ENCODE data around the gene CDH15. TPM values are rescaled to one million over a fixed set of nuclear protein-coding genes. Genes with fewer than 3 reads are reported as not detected.

CDH15 gene
- total RNA-seq, 1 experiment from 2014 or later = not detected

GRCh38 chr16:89140981-89141883, 30.3 kb upstream of the CDH15 start:
- DNase-seq (ENCODE audit: low spot score) = no peak

DNA sequence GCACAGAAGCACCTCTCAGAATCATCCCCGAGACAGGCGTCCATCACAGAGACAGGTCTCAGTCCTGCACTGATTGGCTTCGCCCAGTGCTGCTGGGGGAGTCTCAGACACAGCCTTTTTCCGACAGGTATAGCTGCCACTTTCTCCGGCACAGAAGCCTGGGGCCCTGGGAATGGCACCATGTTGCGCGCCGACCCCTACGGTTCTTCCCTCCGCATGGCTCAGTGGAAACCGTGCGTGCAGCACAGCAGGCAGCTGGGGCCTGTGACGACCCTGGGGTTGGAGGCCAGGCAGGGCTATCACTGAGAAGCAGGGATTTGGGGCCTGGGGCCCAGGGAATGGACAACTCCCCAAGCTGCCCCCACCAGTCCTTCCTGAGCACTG, 29.7 kb upstream of the CDH15 start:
- no peak for DNase-seq (ENCODE audit: low spot score)

- DNase-seq (ENCODE audit: low spot score) = no peak
These were observed 28.9 kb upstream of the CDH15 start for GRCh38 chr16:89142474-89143195.

DNA sequence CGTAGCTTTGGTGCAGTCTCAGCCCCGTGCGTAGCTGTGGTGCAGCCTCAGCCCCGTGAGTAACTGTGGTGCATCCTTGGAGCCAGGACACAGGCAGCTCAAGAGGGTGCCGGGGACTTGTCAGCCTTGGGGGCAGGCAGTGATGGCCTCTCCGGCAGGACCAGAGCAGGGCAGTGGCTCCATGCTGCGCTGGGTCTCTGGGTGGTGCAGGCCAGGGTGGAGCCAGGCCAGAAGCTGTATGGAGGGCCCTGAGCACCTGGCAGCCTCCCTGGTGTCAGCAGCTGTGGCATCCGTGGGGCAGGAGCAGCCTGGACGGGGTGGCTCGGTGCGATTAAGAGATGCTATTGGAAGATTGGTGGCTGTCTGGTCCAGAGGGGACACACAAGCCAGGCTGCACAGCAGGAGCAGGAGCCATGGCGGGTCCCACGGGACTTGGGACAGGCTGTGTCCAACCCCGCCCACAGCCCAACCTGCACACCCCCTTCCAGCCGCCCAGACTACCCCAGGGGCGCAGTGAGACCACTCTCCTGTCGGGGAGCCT, 28.3 kb upstream of the CDH15 start:
- no peak for DNase-seq (ENCODE audit: low spot score)

DNA sequence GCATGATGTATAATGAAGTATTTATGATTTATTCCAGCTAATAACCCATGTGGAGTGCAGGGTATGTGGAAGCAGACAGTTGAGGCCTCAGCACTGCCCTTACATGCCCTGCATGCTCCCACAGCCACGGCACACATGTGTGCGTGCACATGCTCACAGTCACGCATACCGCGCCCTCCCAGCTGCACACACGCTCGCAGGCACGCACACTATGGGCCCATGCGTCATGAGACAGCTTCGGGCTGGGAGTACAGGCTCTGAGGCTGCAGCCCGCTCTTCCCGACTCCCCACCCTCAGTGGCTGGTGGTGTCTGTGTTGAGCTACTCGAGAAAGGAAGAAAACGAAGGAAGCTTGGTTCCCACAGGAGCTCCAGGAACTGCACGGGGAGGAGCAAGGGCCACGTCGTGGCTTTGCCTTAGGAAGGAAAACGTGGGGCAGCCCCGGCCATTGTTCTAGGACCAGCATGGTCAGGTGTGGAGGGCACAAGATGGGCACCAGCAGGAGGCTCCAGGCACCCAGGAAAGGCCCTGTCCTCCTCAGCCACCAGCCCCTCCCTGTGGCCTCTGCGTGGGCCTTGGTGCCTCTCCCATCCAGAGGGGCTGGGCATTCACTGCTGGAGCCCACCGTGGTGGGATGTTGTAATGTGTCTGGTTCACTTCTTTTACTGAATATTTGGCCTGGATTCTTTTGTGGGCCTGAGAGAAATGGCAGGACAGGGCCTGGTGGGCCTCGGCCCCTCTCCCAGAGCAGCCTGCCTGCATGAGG, 27.5 kb upstream of the CDH15 start:
- no peak for DNase-seq (ENCODE audit: low spot score)

- no peak for DNase-seq (ENCODE audit: low spot score)
These were observed 26.9 kb upstream of the CDH15 start for GRCh38 chr16:89144681-89145080.

DNA sequence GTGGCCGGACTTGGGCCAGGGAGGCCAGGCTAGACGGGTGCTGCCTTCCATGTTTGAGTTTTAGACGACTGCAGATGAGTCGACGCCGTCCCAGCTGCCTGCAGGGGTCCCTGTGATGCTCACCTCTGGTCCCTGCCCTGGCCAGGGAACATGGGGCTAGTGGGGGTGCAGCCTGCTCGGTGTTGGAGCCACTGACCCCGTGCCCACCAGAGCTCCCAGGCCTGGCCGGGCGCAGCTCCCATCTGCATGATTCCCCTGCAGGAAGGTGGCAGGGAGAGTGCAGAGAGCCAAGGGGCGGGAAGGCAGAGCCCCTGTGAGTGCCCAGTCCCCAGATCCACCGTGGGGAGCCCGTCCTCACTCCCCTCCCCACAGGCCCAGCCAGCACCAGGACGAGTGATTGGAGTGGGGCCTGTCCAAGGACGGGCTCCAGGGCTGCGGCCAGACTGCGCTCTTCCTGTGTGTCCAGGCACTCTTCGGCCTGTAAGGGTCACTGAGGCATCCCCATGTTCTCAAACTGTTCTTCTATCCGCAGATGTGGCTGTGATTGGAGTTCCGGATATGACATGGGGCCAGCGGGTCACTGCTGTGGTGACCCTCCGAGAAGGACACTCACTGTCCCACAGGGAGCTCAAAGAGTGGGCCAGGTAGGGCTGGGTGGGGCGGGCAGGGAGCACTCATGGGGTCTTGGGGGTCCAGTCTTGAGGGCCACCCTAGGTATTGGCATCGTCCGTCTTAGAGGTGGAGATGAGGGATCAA, 26.0 kb upstream of the CDH15 start:
- DNase-seq (ENCODE audit: low spot score) = no peak

GRCh38 chr16:89146211-89147005, 25.1 kb upstream of the CDH15 start:
- DNase-seq (ENCODE audit: low spot score) = no peak

DNA sequence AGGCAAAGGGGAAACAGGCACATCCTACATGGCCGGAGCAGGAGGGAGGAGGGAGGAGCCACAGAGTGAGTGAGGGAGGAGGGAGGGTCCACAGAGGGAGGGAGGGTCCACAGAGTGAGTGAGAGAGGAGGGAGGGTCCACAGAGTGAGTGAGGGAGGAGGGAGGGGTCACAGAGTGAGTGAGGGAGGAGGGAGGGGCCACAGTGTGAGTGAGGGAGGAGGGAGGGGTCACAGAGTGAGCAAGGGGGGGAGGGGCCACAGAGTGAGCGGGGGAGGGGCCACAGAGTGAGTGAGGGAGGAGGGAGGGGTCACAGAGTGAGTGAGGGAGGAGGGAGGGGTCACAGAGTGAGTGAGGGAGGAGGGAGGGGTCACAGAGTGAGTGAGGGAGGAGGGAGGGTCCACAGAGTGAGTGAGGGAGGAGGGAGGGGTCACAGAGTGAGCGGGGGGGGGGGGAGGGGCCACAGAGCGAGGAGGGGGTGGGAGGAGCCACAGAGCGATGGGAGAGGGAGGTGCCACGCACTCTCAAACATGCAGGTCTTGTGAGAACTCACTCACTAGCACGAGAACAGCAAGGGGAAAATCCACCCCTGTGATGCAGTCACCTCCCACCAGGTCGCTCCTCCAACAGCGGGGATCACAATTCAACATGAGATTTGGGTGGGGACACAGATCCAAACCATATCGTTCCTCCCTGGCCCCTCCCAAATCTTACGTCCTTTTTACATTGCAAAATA, 24.3 kb upstream of the CDH15 start:
- no peak for DNase-seq (ENCODE audit: low spot score)

DNA sequence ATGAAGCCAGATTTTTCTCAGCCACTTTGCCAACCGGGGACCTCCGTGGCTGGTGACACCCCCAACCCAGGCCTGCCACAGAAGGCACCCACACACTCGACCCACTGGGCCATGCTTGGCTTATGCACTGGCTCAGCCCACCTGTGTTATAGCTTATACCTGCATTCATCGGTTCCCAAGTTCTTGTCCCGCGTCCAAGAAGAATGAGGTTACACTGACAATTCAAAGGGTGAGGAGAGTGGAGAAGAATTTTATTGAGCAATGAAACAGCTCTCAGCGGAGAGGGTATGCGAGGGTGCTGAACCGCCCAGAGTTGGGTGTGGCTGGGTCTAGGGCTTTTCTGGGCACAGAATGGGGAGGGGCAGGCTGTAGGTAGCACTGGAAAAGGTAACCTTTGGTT, 22.2 kb upstream of the CDH15 start:
- DNase-seq (ENCODE audit: low spot score) = no peak

DNA sequence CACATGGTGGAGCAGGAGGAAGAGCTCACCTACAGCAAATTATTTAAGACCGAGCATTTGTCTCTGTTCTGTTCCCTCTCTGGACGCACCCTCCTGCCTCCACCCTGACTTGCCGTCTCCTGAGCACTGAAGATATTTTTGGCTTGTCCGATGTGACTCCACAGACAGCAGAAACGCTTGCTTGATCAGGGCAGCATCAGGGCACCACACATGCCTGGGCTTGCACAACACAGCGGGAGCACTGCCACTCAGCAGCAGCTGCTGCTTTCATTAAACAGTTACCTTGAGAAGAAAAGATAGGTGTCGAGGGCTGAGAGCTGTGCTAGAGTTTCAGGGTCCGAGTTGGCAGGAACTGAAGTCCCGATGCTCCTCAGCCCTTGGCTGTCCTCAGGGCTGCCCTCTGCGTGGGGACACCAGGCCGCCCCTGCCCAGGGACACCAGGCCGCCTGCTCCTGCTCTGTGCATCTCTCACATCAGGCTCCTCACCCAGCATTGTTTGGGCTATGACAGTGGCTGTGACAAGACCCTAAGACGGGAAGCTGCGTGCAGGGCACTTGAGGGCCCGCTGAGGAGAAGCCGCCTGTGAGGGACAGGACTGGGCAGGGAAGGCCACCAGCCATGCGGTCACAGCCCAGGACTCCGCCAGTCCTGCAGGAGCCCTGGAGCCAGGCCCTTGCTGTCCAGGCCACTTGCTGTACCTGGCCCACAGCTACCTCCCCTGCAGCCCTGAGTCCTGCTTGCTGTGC, 21.3 kb upstream of the CDH15 start:
- no peak for DNase-seq (ENCODE audit: low spot score)

DNA sequence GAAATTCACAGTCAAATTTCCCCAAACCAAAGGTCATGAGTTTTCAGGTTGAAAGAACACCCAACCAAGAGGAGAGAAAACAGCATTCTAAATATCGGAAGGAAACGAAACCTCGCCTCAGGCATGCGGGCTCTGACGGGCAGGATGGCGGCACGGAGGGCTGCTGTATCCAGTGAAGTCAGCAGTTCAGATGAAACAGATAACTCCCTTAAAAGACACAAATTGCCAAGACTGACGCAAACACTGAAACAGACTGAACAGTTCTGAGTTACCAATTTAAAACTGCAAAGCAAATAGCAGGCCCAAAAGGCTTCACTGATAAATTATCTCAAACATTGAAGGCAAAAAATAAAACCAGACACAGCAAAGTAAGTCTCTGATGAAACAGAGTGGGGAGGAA, 20.6 kb upstream of the CDH15 start:
- no peak for DNase-seq (ENCODE audit: low spot score)

- no peak for DNase-seq (ENCODE audit: low spot score)
These were observed 18.5 kb upstream of the CDH15 start for GRCh38 chr16:89152831-89153700.

DNA sequence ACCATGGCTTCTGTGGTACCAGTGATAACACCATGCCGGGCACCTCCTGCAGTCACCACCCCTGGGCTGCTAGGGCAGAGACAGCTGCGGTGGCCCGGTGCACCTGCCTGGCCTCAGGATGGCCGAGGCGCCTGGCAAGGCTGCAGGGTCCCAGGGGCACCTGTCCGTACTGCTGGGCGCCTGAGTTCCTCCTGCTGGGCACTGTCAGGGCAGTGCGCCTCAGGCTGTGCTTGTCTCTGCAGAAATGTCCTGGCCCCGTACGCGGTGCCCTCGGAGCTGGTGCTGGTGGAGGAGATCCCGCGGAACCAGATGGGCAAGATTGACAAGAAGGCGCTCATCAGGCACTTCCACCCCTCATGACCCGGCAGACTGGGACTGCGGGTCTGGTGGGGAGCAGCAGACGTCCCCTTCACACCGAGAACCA, 17.7 kb upstream of the CDH15 start:
- peak; percentile 39 for DNase-seq (ENCODE audit: low spot score)

DNA sequence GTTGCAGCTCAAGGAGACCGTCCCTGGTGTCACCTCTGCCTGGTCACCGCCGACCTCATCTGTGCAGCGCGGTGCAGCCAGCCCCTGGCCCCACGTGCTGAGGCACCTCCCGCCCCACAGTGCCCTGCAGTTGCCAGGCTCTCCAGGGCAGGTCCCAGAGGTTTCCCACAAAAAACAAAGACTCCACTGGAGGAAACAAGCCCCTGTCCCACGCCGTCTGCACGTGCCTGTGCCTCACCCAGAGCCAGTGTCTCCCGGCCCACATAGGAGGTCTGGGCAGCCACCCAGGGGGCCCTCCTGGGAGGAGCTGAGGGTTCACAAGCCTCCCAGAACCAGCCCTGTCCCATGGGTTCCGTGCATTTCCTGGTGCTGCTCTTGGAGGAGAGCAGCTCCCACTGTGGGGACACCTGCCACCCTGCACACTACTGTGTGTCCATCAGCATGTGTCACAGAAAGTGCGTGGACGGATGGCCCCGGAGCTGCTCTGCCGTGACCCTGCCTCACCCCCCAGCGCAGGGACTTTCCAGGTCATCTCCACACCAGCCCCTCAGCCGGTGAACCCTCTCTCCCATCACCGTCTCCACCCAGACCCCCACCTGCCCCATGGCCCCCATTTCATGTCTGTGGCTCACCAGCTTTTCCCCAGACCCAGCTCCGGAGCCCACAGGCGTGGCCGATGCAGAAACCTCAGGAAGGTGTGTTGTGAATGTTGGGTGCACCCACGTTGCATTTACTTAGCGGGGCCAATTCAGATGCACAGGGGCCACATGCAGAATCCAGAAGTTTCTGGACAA, 17.0 kb upstream of the CDH15 start:
- DNase-seq (ENCODE audit: low spot score) = no peak

DNA sequence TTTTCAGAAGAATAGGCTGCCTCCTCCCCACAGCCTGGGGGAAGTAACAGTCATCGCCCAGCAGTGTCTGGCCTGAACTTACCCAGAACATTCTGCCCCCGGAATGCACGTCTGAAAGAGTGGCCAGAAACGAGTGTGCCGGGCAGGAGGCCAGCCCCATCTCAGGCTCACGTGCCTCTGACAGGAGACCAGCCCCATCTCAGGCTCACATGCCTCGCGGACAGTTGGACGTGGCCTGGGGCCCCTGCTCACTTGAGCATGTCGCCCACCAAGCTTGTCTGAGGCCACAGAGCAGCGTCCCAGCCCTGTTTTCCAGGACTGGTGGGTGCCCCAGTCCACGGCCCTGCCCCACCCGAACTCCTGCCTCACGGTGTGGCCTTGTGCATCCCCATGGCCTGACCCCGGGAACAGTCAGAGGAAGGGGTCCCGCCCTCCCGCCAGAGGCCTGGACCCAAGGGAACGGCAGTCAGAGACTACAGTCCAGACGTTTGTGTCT, 16.3 kb upstream of the CDH15 start:
- no peak for DNase-seq (ENCODE audit: low spot score)

Data from HT-29 (cell line).